SK-N-MC (cell line): ENCODE results near the gene REV1.

Experiments
- EZH2 ChIP-seq: fragments of 200-600 bp; sonication (generic); IDR thresholded peaks from one replicate; pipeline ENCODE4 v1.6.1; 2017; ENCODE audit warnings: antibody characterized with exemption
- FOXP2 ChIP-seq: optimal IDR thresholded peaks from 2 replicates; pipeline ENCODE3; 2011; ENCODE audit warnings: mild to moderate bottlenecking, moderate library complexity; ENCODE audit not compliant: insufficient read depth; ENCODE audit errors: extremely low read length, control extremely low read depth
- POLR2AphosphoS5 ChIP-seq: IDR thresholded peaks from 2 replicates; pipeline ENCODE4 v1.6.1; 2012; ENCODE audit warnings: mild to moderate bottlenecking, low read depth, low read length, borderline replicate concordance

DNA sequence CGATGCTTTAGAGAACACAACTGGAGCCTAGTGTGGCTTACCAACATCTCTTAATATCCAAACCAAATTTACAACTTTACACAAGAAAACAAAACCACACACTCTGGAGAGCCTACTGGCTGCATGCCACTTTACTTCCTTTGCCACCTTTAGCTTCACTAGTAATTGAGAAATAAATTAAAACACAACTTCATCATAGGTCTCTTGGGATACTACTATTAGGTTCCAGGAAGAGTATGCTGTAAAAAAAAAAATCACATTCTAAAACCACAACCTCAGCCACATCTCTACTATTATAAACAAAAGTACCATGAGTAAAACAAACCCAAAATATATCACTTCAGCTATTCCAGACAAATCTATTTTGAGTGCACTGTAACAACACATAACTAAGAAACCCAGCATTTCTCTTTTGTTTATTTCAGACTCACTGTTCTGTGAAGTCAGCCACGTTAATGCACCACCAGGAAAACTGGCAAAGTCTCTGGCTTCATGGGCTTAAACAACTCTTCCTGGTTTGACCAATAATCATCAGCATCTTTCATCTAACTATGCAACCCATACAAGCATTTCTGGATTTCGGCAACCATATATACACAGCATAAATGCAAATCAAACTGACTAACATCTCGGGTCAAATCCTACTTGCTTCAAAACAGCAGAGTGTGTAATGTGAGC, 59.1 kb downstream of the REV1 start:
- TF ChIP-seq POLR2AphosphoS5 (no peak), EZH2 (no peak), FOXP2 (no peak)
